HFF-Myc (cell line): Measurements from ENCODE around the gene TDRD7.
"Not testable (repeated sequence)": the region's sequence is repeated elsewhere in the genome, so short reads cannot be mapped to it uniquely, and the experiment has no call there.

Source experiments
- DNase-seq: peaks from one replicate; pipeline ENCODE4 v3.0.0-alpha.2; 2011; ENCODE audit warnings: low read depth; ENCODE audit errors: extremely low read depth
- H3K4me3 ChIP-seq: replicated peaks from 2 replicates; pipeline ENCODE4 v1.5.1; 2011; ENCODE audit warnings: low read depth, mild to moderate bottlenecking, control low read depth, low read length
- CTCF ChIP-seq: IDR thresholded peaks from 2 replicates; pipeline ENCODE4 v1.5.1; 2012; ENCODE audit warnings: mild to moderate bottlenecking, low read depth, low read length, control low read depth; ENCODE audit errors: missing control alignments

TDRD7 gene

GRCh38 chr9:97480749-97481148 lies 68.9 kb downstream of the TDRD7 start:
- TF ChIP-seq CTCF: no peak
- no peak overlapping the region for H3K4me3 ChIP-seq
- peak; percentile 78 for DNase-seq

GRCh38 chr9:97484134-97484533 lies 72.2 kb downstream of the TDRD7 start:
- TF ChIP-seq CTCF: no peak
- H3K4me3 ChIP-seq: no peak overlapping the region
- DNase-seq: no peak

- no peak for DNase-seq
- H3K4me3 ChIP-seq: no peak overlapping the region
- peak; percentile 51 for TF ChIP-seq CTCF
Measured at GRCh38 chr9:97487107-97487506, 75.2 kb downstream of the TDRD7 start.

GRCh38 chr9:97487861-97488260 lies 76.0 kb downstream of the TDRD7 start:
- H3K4me3 ChIP-seq: no peak overlapping the region
- no peak for TF ChIP-seq CTCF
- no peak for DNase-seq

GRCh38 chr9:97491216-97491999 lies 79.5 kb downstream of the TDRD7 start:
- DNase-seq: no peak
- no peak for TF ChIP-seq CTCF
- no peak overlapping the region for H3K4me3 ChIP-seq

- not testable (repeated sequence) for H3K4me3 ChIP-seq, DNase-seq
Measured at GRCh38 chr9:97497558-97498375, 85.9 kb downstream of the TDRD7 start.

GRCh38 chr9:97498846-97499245 lies 87.0 kb downstream of the TDRD7 start:
- not testable (repeated sequence) for DNase-seq, H3K4me3 ChIP-seq
